Measurements from ENCODE around the gene KRT74. TPM values are rescaled to one million over a fixed set of nuclear protein-coding genes. Genes with fewer than 3 reads are reported as not detected.

KRT74 gene
- total RNA-seq, 2 donors from 2014 or later = 0.05 to 0.45 TPM

- WGBS = 78% methylated on average over 10 of the region's 10 CpGs
- no peak for TF ChIP-seq POLR2A (IDR thresholded peaks at IDR 0.05)
- no peak for TF ChIP-seq CTCF (IDR thresholded peaks at IDR 0.05)
- TF ChIP-seq POLR2AphosphoS5 (IDR thresholded peaks at IDR 0.05) = no peak
- Histone ChIP-seq H3K9me3 (no peaks in the 10 kb centered on the region), H3K36me3 (no peaks in the 10 kb centered on the region), H3K27me3 (replicated peaks; ENCODE audit: insufficient read depth) (no peaks in the 10 kb centered on the region), H3K4me1 (replicated peaks) (no peaks in the 10 kb centered on the region), H3K4me3 (no peak overlapping the region), H3K27ac (no peak overlapping the region)
- intact Hi-C loops (cut with DNase I) = no loop called here
- DNase-seq (ENCODE audit: low spot score) = no peak
Measured at GRCh38 chr12:52533686-52534470, 39.8 kb downstream of the KRT74 start.

DNA sequence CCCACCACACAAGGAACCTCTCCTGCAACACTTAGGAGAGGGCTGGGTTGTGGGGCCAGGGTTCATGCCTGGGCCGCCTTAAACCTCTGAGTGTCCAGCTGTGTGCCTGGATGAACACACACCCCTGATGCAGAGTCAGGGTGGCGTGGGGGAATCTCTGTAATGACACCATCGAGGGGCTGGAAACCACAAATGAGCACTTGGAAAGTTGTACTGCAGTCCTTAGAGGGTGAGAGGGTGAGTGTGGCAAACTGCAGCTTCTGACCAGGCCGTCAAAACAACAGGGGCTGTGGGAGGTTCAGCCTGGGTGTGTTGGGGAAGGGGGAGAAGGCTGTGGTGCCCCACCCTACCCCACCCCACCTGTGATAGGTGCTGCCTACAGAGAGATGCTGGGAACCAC, 41.0 kb downstream of the KRT74 start:
- Histone ChIP-seq H3K27ac (no peak overlapping the region), H3K4me3 (no peak overlapping the region), H3K9me3 (no peaks in the 10 kb centered on the region), H3K27me3 (replicated peaks; ENCODE audit: insufficient read depth) (no peaks in the 10 kb centered on the region), H3K36me3 (no peaks in the 10 kb centered on the region), H3K4me1 (replicated peaks) (no peaks in the 10 kb centered on the region)
- TF ChIP-seq CTCF (IDR thresholded peaks at IDR 0.05) (no peak), POLR2A (IDR thresholded peaks at IDR 0.05) (no peak), POLR2AphosphoS5 (IDR thresholded peaks at IDR 0.05) (no peak)
- intact Hi-C loops (cut with DNase I) = no loop called here
- no peak for DNase-seq (ENCODE audit: low spot score)
- WGBS = 76% methylated on average over 4 of the region's 4 CpGs

DNA sequence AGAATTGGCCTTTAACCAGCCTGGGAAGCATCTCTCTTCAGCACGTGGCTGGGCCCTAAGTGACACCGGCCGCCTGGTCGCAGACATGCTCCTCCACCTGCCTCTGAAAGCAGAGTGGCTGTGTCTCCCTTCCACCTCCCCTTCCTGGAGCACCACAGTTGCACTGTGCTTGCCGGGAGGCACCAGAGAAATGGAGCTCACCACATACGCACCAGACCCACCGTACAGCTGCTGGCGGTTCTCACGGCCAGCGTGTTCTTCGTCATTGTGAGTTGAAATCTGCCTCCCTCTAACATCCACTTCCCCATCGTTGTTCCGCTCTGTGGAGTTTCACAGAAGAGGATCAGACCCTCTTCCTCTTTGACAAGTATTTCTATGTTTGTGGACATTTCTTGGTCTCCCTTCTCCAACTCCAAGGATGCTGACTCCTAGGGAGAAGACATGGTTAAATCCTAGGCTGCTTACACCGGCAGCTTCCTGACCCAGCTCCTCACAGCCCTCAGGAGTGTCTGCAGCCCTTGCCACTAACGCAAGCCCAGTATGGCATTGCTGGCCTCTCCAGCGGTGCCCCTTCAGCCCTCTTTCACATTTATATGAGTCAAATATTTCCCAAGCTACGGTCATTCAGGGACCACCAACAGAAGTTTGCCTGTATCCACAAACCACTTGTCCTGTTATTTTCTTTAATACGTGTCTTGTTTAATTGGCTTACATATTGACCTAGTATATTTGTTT, 41.9 kb downstream of the KRT74 start:
- H3K9me3 ChIP-seq = no peaks in the 10 kb centered on the region
- TF ChIP-seq POLR2AphosphoS5 (IDR thresholded peaks at IDR 0.05) (no peak), CTCF (IDR thresholded peaks at IDR 0.05) (no peak), POLR2A (IDR thresholded peaks at IDR 0.05) (no peak)
- no peak for DNase-seq (ENCODE audit: low spot score)
- H3K4me3 ChIP-seq = no peak overlapping the region
- intact Hi-C loops (cut with DNase I) = no loop called here
- no peaks in the 10 kb centered on the region for H3K36me3 ChIP-seq
- no peaks in the 10 kb centered on the region for H3K27me3 ChIP-seq (replicated peaks; ENCODE audit: insufficient read depth)
- H3K4me1 ChIP-seq (replicated peaks) = no peaks in the 10 kb centered on the region
- 87% methylated on average over 18 of the region's 18 CpGs for WGBS
- H3K27ac ChIP-seq = no peak overlapping the region

DNA sequence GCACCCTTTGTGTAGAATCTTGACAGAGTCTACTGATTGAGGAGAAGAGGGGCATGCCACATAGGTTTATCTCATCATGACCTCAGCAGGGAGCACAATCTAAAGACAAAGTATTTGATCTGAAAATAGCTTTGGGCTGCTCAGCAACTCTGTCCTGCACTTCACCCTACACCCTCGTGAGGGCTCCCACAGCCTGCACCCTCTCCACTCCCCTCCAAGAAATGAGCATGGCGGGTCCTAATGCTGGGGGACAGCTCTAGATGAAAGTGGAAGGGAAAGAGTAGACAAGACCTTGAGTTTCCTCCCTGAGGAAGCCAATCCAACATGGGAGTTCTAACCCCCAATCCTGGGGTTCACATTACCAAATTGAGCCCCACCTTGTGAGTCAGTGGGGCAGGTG, 42.7 kb downstream of the KRT74 start:
- H3K27me3 ChIP-seq (replicated peaks; ENCODE audit: insufficient read depth) = no peaks in the 10 kb centered on the region
- intact Hi-C loops (cut with DNase I) = no loop called here
- WGBS = 81% methylated on average over 2 of the region's 2 CpGs
- H3K9me3 ChIP-seq = no peaks in the 10 kb centered on the region
- no peak overlapping the region for H3K27ac ChIP-seq
- no peak for DNase-seq (ENCODE audit: low spot score)
- TF ChIP-seq POLR2A (IDR thresholded peaks at IDR 0.05) (no peak), CTCF (IDR thresholded peaks at IDR 0.05) (no peak), POLR2AphosphoS5 (IDR thresholded peaks at IDR 0.05) (no peak)
- no peak overlapping the region for H3K4me3 ChIP-seq
- H3K36me3 ChIP-seq = no peaks in the 10 kb centered on the region
- H3K4me1 ChIP-seq (replicated peaks) = no peaks in the 10 kb centered on the region
